Urothelium cell line (cell line): ENCODE data around the gene BIRC7.

Experiments
- DNase-seq: peaks from one replicate; pipeline ENCODE4 v3.0.0; 2011; ENCODE audit warnings: low spot score, mixed read lengths
- FAIRE-seq: peaks from 2 replicates; lab custom pipeline; 2011; peaks lifted over from hg19 to GRCh38; lab: Jason Lieb, UNC

The BIRC7 gene

GRCh38 chr20:63277466-63278272, 42.0 kb downstream of the BIRC7 start:
- FAIRE-seq (peak; percentile 79), DNase-seq (no peak)

- DNase-seq (no peak), FAIRE-seq (no peak)
Observed at GRCh38 chr20:63278661-63279060, 43.0 kb downstream of the BIRC7 start.

DNA sequence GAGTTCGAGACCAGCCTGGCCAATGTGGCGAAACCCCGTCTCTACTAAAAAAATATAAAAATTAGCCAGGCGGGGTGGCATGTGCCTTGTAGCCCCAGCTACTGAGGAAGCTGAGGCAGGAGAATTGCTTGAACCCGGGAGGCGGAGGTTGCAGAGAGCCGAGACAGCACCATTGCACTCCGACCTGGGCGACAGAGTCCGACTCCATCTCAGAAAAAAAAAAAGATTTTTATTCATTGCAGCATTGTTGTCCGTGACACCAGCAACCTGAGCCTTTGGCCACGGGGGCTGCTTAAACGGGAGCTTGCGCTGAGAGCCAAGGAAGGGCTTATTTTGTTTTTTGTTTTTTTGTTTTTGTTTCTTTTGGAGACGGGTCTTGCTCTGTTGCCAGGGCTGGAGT, 44.2 kb downstream of the BIRC7 start:
- DNase-seq (no peak), FAIRE-seq (no peak)

GRCh38 chr20:63280371-63280770, 44.7 kb downstream of the BIRC7 start:
- FAIRE-seq (no peak), DNase-seq (no peak)

- DNase-seq, result no peak
Observed at GRCh38 chr20:63280929-63281545, 45.3 kb downstream of the BIRC7 start.

DNA sequence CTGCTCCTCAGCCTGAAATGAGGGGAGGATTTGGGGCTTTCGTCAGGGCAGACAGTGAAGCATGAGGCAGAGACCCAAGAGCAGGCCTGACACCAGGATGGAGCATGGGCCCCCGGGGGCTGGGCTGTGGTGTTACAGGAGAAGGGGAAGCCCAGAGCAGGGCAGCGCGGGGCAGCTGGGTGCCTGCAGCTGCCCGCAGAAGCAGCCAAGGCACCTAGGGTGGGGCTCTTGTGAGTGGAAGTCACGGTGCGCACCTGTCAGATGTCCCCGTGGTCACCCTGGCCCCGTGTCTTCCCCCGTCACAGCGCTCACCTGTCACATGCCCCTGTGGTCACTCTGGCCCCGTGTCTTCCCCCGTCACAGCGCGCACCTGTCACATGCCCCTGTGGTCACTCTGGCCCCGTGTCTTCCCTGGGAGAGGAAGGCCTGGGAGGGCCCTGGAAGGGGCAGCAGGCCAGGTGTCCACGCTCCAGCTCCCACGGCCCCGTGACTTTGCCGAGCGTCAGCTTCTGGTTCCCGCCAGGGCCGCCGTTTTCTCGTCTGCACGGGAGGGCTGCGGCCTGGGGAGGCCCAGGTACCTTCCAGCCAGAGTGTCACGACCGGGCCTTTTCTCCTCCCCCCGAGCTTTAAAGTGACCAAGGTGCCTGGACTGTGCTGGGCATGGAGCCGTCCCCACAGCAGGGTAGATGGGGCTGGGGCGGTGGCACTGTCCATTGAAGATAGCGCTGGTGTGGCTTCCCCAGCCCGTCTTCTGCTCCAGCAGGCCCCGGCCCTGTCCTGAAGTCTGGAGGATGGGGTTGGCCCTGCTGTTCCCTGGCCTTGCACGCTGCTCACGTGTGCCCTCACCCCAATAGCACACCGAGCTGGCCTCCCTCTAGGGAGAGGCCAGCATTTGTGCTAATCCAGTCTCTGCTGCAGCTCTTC, 46.3 kb downstream of the BIRC7 start:
- FAIRE-seq (peak; percentile 83), DNase-seq (no peak)

More at GRCh38 chr20:63280929-63281545, 45.3 kb downstream of the BIRC7 start:
- FAIRE-seq, result peak; percentile 52

DNA sequence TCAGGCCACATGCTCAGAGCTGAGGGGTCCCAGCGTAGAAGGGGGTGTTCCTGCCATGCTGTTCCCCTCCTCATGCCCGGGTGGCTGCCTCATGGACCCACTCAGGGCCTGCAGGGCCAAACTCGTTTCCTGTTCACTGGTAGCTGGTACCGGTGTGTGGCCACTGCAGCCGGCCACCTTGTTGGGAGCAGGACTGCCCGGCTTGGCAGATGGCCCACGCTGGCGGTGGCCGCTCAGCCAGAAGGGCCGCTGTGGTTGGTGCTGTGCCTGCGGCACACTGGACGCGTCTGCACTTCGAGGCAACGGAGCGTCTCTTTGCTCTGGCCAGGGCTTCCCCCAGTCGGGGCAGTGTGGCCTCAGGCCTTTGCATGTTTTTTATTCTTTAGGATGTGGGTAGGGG, 47.2 kb downstream of the BIRC7 start:
- DNase-seq (no peak), FAIRE-seq (peak; percentile 66)

- peak; percentile 90 for FAIRE-seq
- no peak for DNase-seq
Observed at GRCh38 chr20:63283397-63284082, 47.8 kb downstream of the BIRC7 start.

GRCh38 chr20:63284083-63284440, 48.4 kb downstream of the BIRC7 start:
- FAIRE-seq, result peak; percentile 46
- DNase-seq, result no peak

DNA sequence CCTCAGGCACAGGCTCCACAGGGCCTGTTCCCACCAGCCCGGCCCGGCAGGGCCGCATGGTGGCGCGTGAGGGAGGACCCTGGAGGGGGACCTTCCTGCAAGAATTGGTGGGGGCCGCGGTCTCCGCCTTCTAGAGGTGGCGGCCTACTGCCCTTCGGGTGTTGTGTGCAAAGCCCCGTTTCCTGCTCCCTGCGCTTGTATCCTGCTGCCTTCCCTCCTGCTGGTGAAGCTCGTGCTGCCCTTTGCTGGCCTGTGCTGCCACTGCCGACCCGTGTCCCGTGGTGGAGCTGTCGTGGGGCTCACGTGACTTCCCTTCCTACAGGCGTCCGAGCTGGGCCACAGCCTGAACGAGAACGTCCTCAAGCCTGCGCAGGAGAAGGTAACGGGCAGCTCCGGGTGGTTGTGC, 48.8 kb downstream of the BIRC7 start:
- DNase-seq (no peak), FAIRE-seq (no peak)

GRCh38 chr20:63284981-63285524, 49.3 kb downstream of the BIRC7 start:
- no peak for DNase-seq
- FAIRE-seq, result no peak

GRCh38 chr20:63285636-63286615, 50.2 kb downstream of the BIRC7 start:
- no peak for FAIRE-seq
- no peak for DNase-seq

DNA sequence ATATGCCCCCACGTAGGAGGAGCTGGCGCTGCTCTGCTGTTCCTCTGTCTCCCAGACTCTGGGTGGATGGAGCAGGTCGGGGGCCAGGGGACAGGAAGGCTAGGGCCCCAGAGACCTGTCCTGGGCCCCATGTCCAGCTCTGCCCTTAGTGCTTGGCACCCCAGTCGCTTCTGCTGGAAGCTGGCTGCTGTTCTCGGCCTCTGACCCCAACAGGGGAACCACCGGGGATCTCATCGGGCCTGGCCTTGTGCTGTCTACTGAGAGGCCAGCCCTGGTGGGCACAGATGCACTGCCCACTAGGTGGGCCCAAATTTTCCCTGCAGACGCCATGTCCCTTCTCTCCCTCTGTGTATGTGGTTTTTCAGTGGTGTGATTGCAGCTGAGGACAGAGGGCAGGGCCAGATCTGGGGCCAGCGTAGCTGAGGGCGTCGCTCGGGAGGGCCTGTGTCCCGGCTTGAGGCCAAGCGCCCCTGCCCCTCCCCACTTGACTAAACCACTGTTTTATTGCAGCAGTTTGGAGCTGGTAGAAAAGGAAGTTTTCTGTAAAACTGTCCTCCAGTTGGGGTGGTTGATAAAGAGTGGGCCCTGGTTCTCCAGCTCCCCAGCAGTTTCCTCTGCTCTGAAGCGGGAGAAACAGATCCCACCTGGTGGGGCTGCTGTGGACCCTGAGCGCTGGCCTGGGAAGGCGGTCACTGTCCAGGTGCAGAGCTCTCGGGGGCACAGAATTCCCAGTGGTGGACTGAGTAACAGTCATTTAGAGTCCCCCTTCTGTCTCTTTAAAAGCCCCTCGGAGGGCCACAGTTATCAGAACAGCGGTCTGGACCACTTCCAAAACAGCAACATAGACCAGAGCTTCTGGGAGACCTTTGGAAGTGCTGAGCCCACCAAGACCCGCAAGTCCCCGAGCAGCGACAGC, 51.3 kb downstream of the BIRC7 start:
- no peak for DNase-seq
- FAIRE-seq, result no peak

DNA sequence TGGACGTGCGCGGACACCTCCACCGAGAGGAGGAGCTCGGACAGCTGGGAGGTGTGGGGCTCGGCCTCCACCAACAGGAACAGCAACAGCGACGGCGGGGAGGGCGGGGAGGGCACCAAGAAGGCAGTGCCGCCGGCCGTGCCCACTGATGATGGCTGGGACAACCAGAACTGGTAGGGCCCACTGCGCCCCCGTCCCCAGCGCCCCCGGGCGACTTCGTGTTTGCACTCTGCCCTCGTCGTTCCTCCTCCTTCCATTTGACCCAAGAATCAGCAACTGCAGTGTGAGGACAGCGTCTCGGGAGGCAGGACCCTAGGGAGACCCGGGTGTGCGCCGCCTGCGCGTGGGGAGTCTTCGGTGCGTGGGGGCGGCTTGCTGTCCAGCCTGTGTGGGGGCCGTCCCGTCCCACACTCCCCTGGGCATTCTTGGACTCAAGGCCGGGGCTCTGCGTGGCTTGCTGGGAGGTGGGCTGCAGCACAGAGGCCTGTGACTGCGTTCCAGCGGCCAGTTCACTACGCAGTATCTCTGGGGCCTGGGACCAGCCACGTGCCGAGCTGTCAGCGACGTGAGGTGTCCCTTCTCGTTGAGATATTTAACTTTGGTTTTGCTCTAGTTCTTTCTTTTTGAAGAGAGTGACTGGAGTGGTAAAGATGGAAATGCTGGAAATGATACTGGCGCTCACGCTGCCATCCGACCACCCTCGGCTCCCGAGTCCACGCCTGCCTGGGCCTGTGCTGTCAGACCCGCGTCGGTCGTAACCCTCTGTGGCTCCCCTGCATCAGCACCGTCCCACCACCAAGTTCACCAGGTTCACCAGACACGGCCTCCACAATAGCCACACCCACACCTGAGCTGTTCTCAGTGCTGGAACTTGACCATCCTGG, 52.2 kb downstream of the BIRC7 start:
- FAIRE-seq, result peak; percentile 63
- DNase-seq, result no peak

GRCh38 chr20:63288581-63289251, 53.0 kb downstream of the BIRC7 start:
- FAIRE-seq (peak; percentile 46), DNase-seq (no peak)

DNA sequence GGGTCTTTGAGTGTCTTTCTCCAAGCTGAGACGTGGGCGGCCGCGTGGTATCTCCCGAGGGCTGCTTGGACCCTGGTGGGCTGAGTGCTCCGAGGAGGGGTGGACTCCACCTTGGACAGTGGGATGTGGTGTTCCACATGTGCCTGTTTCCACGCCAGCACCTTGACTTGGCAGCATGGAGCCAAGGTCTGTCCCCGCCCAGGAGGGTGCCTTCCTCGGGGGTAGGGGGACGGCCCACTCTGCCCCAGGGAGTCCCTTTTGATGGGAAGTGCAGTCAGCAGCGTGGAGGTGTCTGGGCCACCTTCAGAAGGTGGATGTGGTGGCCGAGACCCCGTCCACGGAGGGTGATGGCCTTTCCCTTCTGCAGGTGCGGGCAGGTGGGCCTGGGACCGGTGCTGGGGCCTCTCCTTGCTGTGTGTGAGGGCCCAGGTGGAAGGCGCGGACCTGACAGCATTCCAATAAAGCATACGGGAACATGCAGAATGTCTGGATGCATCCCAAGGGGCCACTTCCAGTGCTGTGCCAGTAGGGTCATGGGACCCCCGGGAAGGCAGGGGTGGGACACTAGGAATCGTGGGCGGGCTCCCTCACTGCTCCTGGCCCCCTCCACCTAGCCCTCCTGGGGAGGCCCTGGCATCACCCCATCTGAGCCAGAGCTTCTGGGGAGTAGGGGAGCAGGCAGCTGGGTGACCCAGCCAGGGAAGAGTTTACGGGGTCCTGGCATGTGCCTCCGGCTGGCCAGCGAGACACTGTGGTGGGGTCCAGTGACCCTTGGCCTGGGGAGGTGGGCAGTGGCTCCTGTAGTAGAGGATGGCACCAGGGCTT, 53.8 kb downstream of the BIRC7 start:
- no peak for DNase-seq
- FAIRE-seq, result peak; percentile 23
